CD14-positive monocyte (primary cell): ENCODE measurements around the gene VOPP1. TPM values are rescaled to one million over a fixed set of nuclear protein-coding genes. Genes with fewer than 3 reads are reported as not detected.

ENCODE experiments used
- DNase-seq, 3 donors: peaks; one replicate each; pipeline ENCODE4 v3.0.0-alpha.2; 2011 to 2022
- H2AFZ ChIP-seq: 2 replicates; pipeline ENCODE4 v1.6.0; 2012; ENCODE audit warnings: mild to moderate bottlenecking, low read depth, low read length, inconsistent platforms; ENCODE audit not compliant: insufficient read depth, poor library complexity, severe bottlenecking
- H3K27ac ChIP-seq, 2 donors: 1 replicate in 1 of 2; 2 replicates in 1 of 2; pipeline ENCODE4 v1.5.1; 2012 to 2013; ENCODE audit warnings: low read length in 2 of 2, control low read depth in 1 of 2, inconsistent platforms in 1 of 2, low read depth in 1 of 2, mild to moderate bottlenecking in 1 of 2
- H3K27me3 ChIP-seq, 2 donors: one replicate each; pipeline versions ENCODE4 v1.6.0 to v1.6.1; 2011 to 2013; ENCODE audit warnings: low read length in 2 of 2; ENCODE audit not compliant: control insufficient read depth in 2 of 2, insufficient read depth in 2 of 2
- H3K36me3 ChIP-seq, 2 donors: replicated peaks in 1 of 2; 1 replicate in 1 of 2; 2 replicates in 1 of 2; pipeline versions ENCODE4 v1.5.1 to v1.6.1; 2012 to 2013; ENCODE audit warnings: low read length in 2 of 2, control low read depth in 1 of 2, inconsistent platforms in 1 of 2, mild to moderate bottlenecking in 1 of 2; ENCODE audit not compliant: insufficient read depth in 2 of 2, control insufficient read depth in 1 of 2
- H3K4me1 ChIP-seq, 2 donors: 1 replicate in 1 of 2; 2 replicates in 1 of 2; pipeline versions ENCODE4 v1.5.1 to v1.6.1; 2012 to 2013; ENCODE audit warnings: low read length in 2 of 2, control low read depth in 1 of 2, inconsistent platforms in 1 of 2, mild to moderate bottlenecking in 1 of 2, moderate library complexity in 1 of 2; ENCODE audit not compliant: insufficient read depth in 2 of 2, control insufficient read depth in 1 of 2
- H3K4me2 ChIP-seq: replicated peaks from 2 replicates; pipeline ENCODE3; 2012; ENCODE audit warnings: low read length, moderate library complexity, mild to moderate bottlenecking; ENCODE audit not compliant: poor library complexity, severe bottlenecking; ENCODE audit errors: extremely low read depth
- H3K4me3 ChIP-seq, 3 experiments: fragments of 200-600 bp in 1 of 3; sonication (generic) in 1 of 3; replicated peaks in 1 of 3; 1 replicate in 2 of 3; 2 replicates in 1 of 3; pipeline ENCODE4 v1.5.1; 2011 to 2013; ENCODE audit warnings: low read length in 3 of 3, mild to moderate bottlenecking in 3 of 3, control low read depth in 2 of 3, low read depth in 2 of 3, inconsistent platforms in 1 of 3, moderate library complexity in 1 of 3
- H3K79me2 ChIP-seq: 2 replicates; pipeline ENCODE4 v1.6.0; 2012; ENCODE audit warnings: mild to moderate bottlenecking, control low read depth, inconsistent platforms, low read length, moderate library complexity; ENCODE audit not compliant: insufficient read depth
- H3K9ac ChIP-seq: 2 replicates; pipeline ENCODE4 v1.6.0; 2017; ENCODE audit warnings: low read length, mild to moderate bottlenecking; ENCODE audit not compliant: insufficient read depth, poor library complexity, severe bottlenecking
- H3K9me3 ChIP-seq, 2 donors: replicated peaks in 1 of 2; 1 replicate in 1 of 2; 2 replicates in 1 of 2; pipeline versions ENCODE4 v1.5.1 to v1.6.1; 2012 to 2013; ENCODE audit warnings: low read length in 2 of 2, control low read depth in 1 of 2; ENCODE audit not compliant: control insufficient read depth in 1 of 2, insufficient read depth in 1 of 2
- H4K20me1 ChIP-seq: 2 replicates; pipeline ENCODE4 v1.6.0; 2012; ENCODE audit warnings: mild to moderate bottlenecking, low read length, control low read depth, moderate library complexity; ENCODE audit not compliant: insufficient read depth
- H3K27ac Mint-ChIP-seq, 7 donors: one replicate each; pipeline ENCODE4 v1.8.0; 2020; ENCODE audit warnings: mild to moderate bottlenecking in 7 of 7, mixed read lengths in 7 of 7, moderate library complexity in 6 of 7, inconsistent platforms in 2 of 7
- H3K27me3 Mint-ChIP-seq, 3 donors: one replicate each; pipeline ENCODE4 v1.8.0; 2021 to 2022; ENCODE audit warnings: low read depth in 3 of 3, mild to moderate bottlenecking in 3 of 3, mixed read lengths in 3 of 3, moderate library complexity in 3 of 3, inconsistent platforms in 1 of 3
- H3K36me3 Mint-ChIP-seq, 2 donors: one replicate each; pipeline ENCODE4 v1.8.0; 2020; ENCODE audit warnings: mixed read lengths in 2 of 2, inconsistent platforms in 1 of 2, mild to moderate bottlenecking in 1 of 2
- H3K4me1 Mint-ChIP-seq: one replicate; pipeline ENCODE4 v1.8.0; 2020; ENCODE audit warnings: mild to moderate bottlenecking, mixed read lengths
- H3K4me3 Mint-ChIP-seq, 2 donors: one replicate each; pipeline ENCODE4 v1.8.0; 2020; ENCODE audit warnings: mild to moderate bottlenecking in 2 of 2, mixed read lengths in 2 of 2, moderate library complexity in 1 of 2
- H3K9me3 Mint-ChIP-seq, 7 donors: one replicate each; pipeline ENCODE4 v1.8.0; 2020 to 2022; ENCODE audit warnings: mixed read lengths in 7 of 7, mild to moderate bottlenecking in 6 of 7, moderate library complexity in 6 of 7, inconsistent platforms in 2 of 7
- CTCF ChIP-seq: fragments of 200-600 bp; IDR thresholded peaks from one replicate; pipeline ENCODE4 v1.8.0; 2022; ENCODE audit warnings: antibody characterized with exemption, mild to moderate bottlenecking
- WGBS: methylation state at CpG from one replicate; pipeline ENCODE4 v1.1.5; 2013; ENCODE audit warnings: missing lambda C conversion rate; ENCODE audit not compliant: insufficient coverage; 5-methylcytosine and 5-hydroxymethylcytosine counted together
- intact Hi-C, 2 donors: fragments of 100-400 bp; cut with micrococcal nuclease; formaldehyde crosslinking; loops; one replicate each; pipeline versions ENCODE4 v1.15.0 to v1.15.1; 2023
- polyA plus RNA-seq, 3 donors: library from polyadenylated mRNA; depleted of rRNA in 1 of 3; unstranded in 2 of 3; stranded (reverse) in 1 of 3; fragments of 300-500 nt in 2 of 3; fragments of >200 nt in 1 of 3; fragmentation: Illumina TruSeq in 2 of 3; gene quantifications; 1 replicate in 2 of 3; 2 replicates in 1 of 3; pipeline ENCODE4 v1.2.3, GENCODE V29; 2012 to 2021

The VOPP1 gene
- polyA plus RNA-seq, 3 donors = 16.7 to 22.1 (median 18.0) TPM

DNA sequence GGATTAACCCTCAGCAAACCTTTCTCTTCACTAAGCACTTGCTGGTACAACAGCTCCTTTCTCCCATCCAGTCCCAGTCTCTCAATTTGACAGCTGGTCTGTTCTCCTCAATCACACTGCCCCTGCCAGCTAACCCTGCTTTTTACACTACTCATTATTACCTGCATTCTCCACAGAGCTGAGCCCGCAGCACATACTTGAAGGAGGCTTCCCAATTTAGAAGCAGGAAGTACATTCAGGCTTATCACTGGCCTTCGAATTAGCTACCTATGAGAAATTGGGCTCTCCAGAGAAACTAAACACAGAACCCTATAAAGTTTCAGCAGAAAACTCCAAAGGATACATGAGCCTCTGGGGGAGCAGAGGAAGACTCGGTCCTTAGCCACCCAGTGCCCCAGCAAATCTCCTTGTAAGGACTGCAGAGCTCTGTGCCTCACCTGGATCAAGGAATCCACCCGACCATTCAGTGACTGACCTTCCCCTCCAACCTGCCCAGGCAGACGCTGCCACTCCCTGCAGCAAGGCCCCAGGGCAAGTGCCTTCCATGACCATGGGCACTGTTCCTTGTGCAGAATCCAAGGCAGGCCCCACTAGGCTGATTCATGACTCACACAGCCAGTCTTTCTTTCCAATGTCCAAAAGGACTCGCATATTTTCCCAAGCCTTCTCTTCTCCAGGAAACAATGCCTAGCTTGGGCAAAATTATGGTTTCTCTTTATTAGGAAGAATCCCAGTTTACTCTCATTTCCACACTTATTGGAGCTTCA, 68.0 kb downstream of the VOPP1 start:
- H3K27ac ChIP-seq = no peak overlapping the region
- no peak for DNase-seq
- Mint-ChIP-seq H3K4me3 (no peak overlapping the region), H3K27me3 (no peaks in the 10 kb centered on the region), H3K4me1 (peaks cover 18% of the 10 kb centered on the region), H3K36me3 (peaks cover 33 to 49% of the 10 kb centered on the region in 2 donors), H3K27ac (peak overlapping the region in 5 of 7 donors; percentile 36 to 86 (median 74)), H3K9me3 (no peaks in the 10 kb centered on the region)
- peaks cover 5 to 15% of the 10 kb centered on the region in 2 donors for H3K4me1 ChIP-seq
- no peak for TF ChIP-seq CTCF
- H3K27me3 ChIP-seq = no peaks in the 10 kb centered on the region
- no peak overlapping the region for H2AFZ ChIP-seq
- peaks cover 7% of the 10 kb centered on the region for H4K20me1 ChIP-seq
- no peaks in the 10 kb centered on the region for H3K9me3 ChIP-seq
- no peak overlapping the region for H3K9ac ChIP-seq
- H3K79me2 ChIP-seq = no peaks in the 10 kb centered on the region
- H3K36me3 ChIP-seq = peaks cover 4 to 23% of the 10 kb centered on the region in 2 donors
- intact Hi-C loops = no loop called here
- WGBS = 86% methylated on average over 5 of the region's 6 CpGs
- no peak overlapping the region for H3K4me3 ChIP-seq
- H3K4me2 ChIP-seq = no peak overlapping the region

DNA sequence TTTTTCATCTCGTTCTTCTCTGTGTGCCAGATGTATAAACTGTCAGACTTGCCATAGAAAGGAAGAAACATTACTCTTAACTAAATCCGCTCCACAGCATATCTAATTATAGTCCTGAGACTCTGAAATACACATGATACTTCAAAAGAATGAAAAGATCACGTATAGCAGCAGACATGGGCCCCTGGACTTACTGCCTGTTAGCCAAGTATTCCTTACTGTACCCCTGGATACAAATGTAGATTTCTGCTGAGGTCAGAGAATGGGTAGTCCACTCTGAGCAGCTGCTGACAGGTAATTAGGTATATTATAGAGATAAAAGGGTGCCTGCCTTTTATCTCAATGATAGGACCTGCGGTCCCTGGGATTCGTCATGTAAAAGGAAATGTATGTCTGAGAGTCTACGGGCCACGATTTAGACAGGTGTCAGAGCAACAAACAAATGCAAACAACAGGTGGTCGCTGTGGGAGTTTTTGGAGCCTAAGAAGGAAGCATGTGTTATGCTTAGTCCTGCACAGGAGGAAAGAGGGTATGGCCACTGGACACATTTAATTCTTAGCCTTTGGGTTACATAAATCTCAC, 69.4 kb downstream of the VOPP1 start:
- Mint-ChIP-seq H3K27me3 (no peaks in the 10 kb centered on the region), H3K27ac (peak overlapping the region in 1 of 7 donors; percentile 17), H3K9me3 (no peaks in the 10 kb centered on the region), H3K4me1 (peaks cover 15% of the 10 kb centered on the region), H3K4me3 (no peak overlapping the region), H3K36me3 (peaks cover 37 to 52% of the 10 kb centered on the region in 2 donors)
- 96% methylated on average over 5 of the region's 8 CpGs for WGBS
- TF ChIP-seq CTCF = no peak
- Histone ChIP-seq H3K4me3 (no peak overlapping the region), H3K27me3 (no peaks in the 10 kb centered on the region), H3K27ac (peak overlapping the region in 1 of 2 donors; percentile 12), H3K9ac (no peak overlapping the region), H3K9me3 (no peaks in the 10 kb centered on the region), H3K36me3 (peaks cover 4 to 28% of the 10 kb centered on the region in 2 donors), H3K4me1 (peaks cover 5 to 11% of the 10 kb centered on the region in 2 donors), H4K20me1 (peaks cover 7% of the 10 kb centered on the region), H3K79me2 (no peaks in the 10 kb centered on the region), H3K4me2 (no peak overlapping the region), H2AFZ (no peak overlapping the region)
- intact Hi-C loops = no loop called here
- no peak for DNase-seq
